Measurements from ENCODE around the gene TMEM198. TPM values are rescaled to one million over a fixed set of nuclear protein-coding genes. Genes with fewer than 3 reads are reported as not detected.

Gene TMEM198
- total and polyA plus RNA-seq, 9 of the 15 experiments (the other 6 are each of a cell fraction or from before 2014, with no cell fraction given): 0.03 to 3.8 (median 1.0) TPM

GRCh38 chr2:219541611-219542180 is 2.1 kb upstream of the TMEM198 start (continued):
- TF ChIP-seq THAP12 (CRISPR knock-in tag; IDR thresholded peaks at IDR 0.05): peak; percentile 45; the same call in 1 of the 2 replicates
- peak; percentile 64 for TF ChIP-seq POLR2G (IDR thresholded peaks at IDR 0.05; ENCODE audit: low read depth, low read length)
- no peak for TF ChIP-seq RBM17 (IDR thresholded peaks at IDR 0.05; ENCODE audit: borderline replicate concordance, low read depth, low read length)
- TF ChIP-seq POLR2A (conservative IDR thresholded peaks at IDR 0.05): no peak
- peak; percentile 36; the same call in 1 of the 2 replicates for TF ChIP-seq CBFA2T3 (IDR thresholded peaks at IDR 0.05)
- no peak for TF ChIP-seq E2F4 (CRISPR knock-in tag; IDR thresholded peaks at IDR 0.05; ENCODE audit: low read depth)
- TF ChIP-seq U2AF1 (optimal IDR thresholded peaks at IDR 0.05; ENCODE audit: low read depth, low read length): no peak
- no peak for TF ChIP-seq ZFP36 (IDR thresholded peaks at IDR 0.05; ENCODE audit: low read depth, low read length, partially characterized antibody)
- TF ChIP-seq CC2D1A (IDR thresholded peaks at IDR 0.05): no peak
- no peak for TF ChIP-seq PHB2 (IDR thresholded peaks at IDR 0.05; ENCODE audit: low read depth)
- TF ChIP-seq TBP (optimal IDR thresholded peaks at IDR 0.05; ENCODE audit: low read depth, low read length): no peak
- no peak for TF ChIP-seq HES1 (IDR thresholded peaks at IDR 0.05; ENCODE audit: low read depth)
- no peak for TF ChIP-seq MCM2 (IDR thresholded peaks at IDR 0.05; ENCODE audit: low read depth)
- TF ChIP-seq ZNF699 (CRISPR knock-in tag; IDR thresholded peaks at IDR 0.05; ENCODE audit: insufficient replicate concordance): no peak
- TF ChIP-seq ZNF324 (CRISPR knock-in tag; IDR thresholded peaks at IDR 0.05): no peak
- no peak for TF ChIP-seq ZNF408 (CRISPR knock-in tag; IDR thresholded peaks at IDR 0.05; ENCODE audit: low read depth)
- TF ChIP-seq ARID3B (CRISPR knock-in tag; IDR thresholded peaks at IDR 0.05; ENCODE audit: borderline replicate concordance): no peak
- no peak for TF ChIP-seq ILF3 (IDR thresholded peaks at IDR 0.05; ENCODE audit: borderline replicate concordance)
- no peak for TF ChIP-seq ZFP30 (CRISPR knock-in tag; IDR thresholded peaks at IDR 0.05; ENCODE audit: borderline replicate concordance)

All from K562 (cell line).